Measurements from ENCODE around the gene TTC21A.

Gene TTC21A

DNA sequence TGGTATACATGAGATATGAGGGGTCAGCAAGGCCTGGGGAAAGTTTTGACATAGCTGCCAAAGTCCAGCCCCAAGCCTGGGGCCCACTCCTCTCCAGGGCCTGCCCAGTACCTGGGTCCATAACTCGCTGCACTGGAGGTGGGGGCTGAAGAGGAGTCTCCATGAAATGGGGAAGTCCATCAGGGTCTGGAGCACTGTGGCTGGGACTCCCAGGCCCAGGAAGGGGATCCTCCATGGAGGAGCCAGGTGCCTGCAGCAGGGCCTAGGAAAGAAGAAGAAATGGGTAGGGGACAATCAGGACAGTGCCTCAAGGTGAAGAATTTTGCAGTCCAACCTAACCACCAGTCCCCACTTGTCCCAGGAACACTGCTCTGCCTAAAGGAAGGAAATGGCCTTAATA, 8.2 kb upstream of the TTC21A start:
- FAIRE-seq (no peak), DNase-seq (ENCODE audit: low spot score) (no peak)

DNA sequence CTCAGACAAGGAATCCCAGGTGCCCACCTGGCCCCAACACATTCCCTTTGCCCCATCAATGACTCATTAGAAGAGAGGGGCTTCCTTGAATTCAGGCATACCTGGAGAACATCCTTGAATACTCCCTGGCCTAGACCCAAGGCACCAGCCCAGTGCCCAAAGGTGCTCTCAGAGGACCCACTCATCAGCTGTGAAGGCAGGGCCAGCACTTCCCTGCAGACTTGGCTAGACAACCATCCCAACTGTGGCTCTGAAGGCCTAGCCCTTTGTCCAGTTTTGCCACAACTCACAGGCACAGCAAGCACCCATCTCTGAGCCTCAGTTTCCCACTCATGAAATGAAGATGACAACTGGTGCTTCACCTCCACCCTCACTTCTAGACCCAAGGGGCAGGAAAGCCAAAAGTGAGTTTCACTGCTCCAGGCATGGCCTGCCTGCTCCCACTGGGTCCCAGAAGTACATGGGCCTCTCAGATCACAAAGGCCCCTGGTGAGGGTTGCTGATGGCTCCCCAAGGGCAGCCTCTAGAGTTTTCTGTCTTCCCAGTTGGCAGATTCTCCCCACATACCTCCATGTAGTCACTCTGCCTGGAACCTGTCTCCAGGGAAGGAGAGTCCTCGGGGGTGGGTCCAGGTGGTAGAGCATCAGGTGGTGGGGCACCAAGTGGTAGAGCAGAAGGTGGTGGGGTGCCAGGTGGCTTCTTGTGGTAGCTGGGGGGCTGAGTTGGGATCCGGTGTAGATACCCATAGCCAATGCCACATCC, 7.6 kb upstream of the TTC21A start:
- no peak for FAIRE-seq
- no peak for DNase-seq (ENCODE audit: low spot score)

DNA sequence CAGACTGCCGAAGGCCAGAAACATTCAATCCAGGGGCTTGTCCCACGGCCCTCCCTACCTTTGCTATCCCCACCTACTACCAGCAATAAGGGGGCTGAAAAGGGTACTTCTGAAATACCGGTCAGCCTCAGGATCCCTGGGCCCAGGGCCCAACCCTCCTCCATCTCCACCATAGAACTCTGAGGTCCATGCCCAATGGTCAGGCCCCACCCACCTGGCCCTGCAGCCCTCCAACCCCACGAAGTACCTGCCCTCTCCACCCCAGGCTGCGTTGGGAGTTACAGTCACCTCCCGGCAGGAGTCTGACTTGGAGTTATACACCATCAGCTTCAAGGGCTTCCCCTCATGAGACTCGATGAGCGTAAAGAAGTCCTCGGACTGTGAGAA, 7.0 kb upstream of the TTC21A start:
- FAIRE-seq, result no peak
- no peak for DNase-seq (ENCODE audit: low spot score)

DNA sequence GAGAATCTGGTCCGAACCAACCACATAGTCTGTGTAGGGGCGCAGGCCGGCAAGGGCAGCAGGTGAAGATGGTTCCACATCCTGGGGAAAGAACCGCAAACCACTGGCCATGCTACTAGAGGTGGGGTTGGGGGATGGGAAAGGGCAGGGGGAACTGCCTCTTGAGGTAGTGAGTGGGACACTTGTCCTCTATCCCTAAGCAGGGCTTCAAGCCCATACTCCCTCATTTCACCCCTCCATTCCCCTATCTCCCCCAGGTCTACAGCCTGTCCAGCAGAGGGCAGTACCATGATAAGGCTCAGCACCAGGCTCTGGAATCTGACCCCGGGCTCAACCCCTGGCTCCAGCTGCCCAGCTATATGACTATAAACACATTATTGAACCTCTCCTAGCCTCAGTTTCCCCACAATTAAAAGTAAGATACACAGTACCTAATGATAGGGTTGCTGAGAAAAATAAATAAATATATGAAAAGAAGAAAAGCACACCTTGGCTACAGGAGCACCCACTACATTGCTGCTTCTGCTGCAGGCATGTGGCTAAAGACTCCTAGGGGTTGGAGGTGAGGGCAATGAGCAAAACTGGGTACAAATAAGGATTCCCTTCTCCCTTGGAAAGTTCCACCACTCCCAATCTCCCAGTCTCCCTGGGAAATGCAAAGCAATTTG, 6.3 kb upstream of the TTC21A start:
- FAIRE-seq, result no peak
- DNase-seq (ENCODE audit: low spot score), result peak; percentile 11

DNA sequence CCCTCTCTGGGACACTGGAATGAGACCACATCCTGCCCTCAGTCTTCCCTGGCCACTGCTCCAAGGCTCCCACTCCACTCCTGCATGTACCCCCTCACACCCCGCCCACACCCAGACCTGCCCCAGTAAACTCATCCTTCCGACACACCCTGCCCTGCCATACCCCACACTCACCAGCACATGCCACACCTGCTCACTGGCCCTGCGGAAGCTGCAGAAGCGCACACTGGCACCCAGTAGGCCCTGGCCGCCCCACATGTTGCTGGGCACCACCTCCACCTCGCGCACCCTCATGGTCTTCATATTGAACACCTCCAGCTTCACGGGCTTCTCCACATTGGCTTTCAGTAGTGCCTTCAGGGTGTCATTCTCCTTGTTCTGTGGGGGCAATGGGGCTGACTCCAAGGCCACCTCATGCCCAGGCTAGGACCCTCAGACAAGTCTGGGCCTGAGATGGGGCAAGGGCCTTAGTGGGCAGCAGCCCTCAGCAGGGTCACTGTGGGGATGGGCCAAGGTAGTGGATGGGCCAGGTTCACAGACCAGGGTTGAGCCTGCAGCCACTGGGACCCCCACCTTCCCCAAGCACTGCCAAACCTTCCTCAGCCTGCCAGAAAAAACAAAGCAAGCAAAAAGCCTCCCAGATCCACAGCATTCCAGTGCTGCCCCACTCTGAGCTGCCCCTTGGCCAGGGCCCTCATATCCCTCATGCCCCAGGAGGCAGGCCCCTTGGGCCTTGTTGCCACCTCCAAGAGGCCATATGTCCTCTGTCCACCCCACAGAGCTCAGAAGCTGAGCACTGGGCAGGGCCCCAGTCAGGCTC, 4.8 kb upstream of the TTC21A start:
- FAIRE-seq (no peak), DNase-seq (ENCODE audit: low spot score) (no peak)

DNA sequence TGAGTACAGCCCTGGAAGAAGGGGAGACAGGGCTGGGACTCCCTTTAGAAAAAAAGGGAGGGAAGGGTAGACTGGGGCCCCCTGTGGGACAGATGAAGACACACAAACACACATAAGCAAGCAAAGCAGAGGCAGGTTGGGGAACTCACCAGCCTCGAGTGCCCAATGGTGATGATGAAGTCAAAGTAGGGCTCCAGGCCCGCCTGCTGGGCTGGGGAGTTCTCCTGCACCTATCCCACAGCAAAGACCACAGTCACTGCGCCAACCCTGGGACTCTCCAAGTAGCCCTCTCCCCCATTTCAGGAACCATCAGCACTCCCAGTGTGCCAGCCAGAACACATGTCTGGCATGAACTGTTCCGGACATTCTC, 4.2 kb upstream of the TTC21A start:
- DNase-seq (ENCODE audit: low spot score), result no peak
- FAIRE-seq, result no peak

DNA sequence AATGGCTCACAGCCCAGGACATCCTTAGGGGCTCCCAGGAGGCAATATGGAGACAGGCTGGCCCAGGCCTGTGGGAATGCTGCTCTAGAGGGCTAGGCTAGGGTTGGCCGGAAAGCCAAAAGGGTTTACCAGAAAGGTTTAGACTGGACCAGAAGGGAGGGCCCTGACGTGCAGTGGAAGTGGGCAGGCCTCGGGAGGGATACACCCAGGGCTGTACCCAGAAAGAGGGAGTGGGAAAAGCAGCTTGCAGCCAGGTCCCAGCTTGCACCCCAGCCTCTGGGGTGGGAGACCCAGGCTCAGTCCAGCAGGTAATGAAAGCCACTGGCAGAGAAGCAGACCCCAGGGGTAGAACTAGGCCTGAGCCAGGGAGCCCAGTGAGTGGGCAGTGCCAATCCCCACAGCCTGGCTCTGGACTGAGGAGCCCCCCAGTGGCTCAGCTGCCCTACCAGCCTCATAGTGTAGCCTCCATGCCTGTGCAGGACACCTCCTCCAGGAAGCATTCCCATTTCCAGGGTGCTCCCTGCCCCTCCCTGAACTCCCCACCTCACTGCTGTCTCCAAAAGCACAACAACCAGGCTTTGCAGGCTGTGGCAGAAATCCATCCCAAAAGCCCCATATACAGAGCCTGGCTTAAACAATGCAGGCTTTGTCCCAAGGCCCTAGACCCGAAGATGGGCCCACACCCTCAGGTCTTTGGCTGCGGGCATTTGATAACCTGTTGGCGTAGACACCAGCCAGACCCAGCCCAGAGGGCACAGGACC, 3.5 kb upstream of the TTC21A start:
- FAIRE-seq (no peak), DNase-seq (ENCODE audit: low spot score) (no peak)

DNA sequence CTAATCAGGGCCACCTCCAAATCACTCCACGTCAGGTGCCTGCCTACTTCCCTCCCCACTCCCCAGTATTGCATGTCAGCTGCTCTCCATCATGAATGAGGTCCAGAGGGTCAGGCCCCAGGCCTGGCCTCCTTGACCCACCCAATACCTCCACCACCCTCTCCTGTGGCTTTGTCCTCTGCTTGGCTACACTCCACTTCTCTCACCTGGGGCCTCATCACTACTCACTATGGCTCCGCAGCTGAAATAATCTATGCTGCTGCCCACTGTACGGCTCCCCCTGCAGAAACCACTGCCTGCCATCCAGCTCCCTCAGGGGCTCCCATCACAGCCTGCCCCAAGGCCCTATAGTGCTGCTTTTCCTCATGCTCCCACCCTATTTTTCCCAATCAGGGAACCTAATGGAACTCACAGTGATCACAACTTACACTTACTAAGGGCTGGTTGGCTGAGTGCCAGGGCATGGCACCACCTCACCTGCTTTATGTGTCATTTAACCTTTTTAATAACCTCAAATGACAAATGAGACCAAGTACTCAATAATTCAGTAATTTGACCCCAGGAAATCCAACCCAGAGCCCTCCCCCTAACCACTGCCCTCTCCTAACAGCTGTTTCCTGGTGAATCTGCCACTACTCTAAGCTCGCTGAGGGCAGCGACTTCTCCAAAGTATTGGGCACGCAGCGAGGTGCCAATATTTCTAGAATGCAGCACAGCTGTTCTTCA, 2.4 kb upstream of the TTC21A start:
- FAIRE-seq (no peak), DNase-seq (ENCODE audit: low spot score) (no peak)

DNA sequence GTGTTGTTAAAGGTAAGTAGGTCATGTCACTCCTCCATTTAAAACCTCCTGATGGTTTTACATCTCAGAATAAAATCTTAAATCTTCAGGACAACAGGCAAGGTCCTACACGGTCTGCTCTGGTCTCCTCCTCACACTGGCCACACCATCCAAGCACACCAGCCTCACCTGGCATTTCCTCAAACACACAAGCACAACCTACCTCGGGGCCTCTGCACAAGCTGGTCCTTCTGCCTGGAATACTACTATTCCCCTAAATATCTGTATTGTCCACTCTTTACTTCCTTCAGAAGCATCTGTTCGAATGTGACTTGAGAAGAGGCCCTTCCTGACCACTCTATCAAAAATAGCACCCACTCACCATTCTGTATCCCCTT, 1.8 kb upstream of the TTC21A start:
- DNase-seq (ENCODE audit: low spot score) (no peak), FAIRE-seq (no peak)

DNA sequence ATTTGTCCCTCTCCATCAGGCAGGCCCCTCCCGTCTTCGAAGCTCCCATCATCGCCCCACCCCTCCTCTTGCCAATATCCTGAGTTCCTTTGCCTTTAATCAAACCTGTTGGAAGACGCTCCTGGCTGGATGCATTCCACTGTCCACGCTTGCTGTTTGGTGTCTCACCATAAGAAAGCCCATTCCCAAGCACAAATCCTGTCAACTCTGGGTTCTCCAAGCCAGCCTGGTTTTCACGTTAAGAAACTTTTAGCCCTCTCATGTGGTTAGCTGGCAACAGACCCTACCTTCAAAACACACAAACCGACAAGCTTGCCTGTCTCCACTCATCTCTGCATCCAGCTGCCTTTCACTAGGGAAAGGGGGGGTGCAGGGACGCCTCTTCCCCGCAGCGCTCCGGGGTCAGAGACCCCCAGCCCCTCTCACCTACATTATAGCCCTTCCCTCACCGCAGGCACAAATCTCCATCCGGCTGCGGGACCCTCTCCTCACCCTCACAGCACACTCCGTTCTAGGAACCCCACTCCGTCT, 1.1 kb upstream of the TTC21A start:
- DNase-seq (ENCODE audit: low spot score) (no peak), FAIRE-seq (no peak)

DNA sequence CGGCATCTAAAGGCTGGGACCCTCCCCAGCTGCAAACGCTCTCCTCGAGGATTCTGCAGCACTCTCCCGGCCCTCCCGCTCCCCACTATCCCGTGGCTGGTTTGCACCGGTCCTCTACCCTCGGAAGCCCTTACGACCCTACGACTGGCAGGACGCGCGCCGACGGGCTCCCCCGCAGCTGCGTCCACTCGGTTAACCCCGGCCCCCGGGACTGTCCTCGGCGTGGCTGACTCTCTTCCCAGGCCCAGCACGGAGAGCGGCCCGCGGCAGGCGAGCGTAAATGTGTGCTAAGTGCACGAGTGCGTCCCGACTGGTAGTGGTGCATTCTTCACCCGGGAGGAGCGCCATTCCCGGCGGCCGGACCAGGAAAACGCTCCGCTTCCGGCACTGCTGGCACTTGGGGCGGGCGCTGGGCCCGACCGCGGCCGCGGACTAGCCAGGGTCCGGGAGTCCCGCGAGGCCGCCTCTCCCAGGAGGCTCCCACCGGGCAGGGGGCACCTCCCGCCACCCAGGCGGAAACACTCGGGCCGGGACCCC, 561 bp upstream of the TTC21A start:
- no peak for FAIRE-seq
- DNase-seq (ENCODE audit: low spot score), result no peak

DNA sequence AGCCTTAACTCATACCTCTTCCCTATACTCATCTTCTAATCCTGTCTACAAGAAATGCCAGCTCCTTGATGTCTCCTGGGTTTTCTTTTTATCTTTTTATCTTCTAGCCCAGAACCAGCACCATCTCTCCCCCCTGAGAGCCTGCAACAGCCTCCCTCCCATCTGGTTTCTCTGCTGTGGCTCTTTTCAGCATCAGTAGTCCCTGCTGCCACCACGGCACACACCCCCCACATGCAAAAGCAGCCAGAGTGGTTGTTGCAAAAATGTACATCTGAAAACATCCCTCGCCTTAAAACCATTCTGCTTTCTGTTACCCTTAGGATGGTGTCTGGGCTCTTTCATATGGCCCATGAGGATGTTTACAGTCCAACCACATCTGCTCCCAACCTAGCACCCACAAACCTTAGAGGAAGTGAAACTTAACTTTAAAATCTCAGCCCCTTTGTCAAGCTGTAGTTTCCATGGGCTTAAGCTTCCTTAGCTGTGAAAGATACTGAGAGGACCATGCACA, 775 bp downstream of the TTC21A start:
- DNase-seq (ENCODE audit: low spot score) (no peak), FAIRE-seq (no peak)

DNA sequence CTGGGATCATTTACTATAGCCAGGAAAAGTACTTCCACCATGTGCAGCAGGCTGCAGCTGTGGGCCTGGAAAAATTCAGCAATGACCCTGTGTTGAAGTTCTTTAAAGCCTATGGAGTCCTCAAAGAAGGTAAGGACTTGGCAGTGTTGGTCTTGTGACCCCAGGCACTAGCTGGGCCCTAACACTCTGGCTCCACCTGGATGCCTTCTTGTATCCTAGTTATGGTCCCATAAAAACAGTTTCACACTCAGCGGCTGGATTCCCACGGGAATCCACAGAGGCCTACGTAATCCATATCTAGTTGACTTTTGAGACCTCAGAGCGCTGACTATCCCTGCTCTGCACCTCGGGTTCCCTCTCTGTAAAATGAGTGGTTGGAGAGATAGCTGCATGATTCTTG, 1.6 kb downstream of the TTC21A start:
- no peak for DNase-seq (ENCODE audit: low spot score)
- FAIRE-seq, result no peak

DNA sequence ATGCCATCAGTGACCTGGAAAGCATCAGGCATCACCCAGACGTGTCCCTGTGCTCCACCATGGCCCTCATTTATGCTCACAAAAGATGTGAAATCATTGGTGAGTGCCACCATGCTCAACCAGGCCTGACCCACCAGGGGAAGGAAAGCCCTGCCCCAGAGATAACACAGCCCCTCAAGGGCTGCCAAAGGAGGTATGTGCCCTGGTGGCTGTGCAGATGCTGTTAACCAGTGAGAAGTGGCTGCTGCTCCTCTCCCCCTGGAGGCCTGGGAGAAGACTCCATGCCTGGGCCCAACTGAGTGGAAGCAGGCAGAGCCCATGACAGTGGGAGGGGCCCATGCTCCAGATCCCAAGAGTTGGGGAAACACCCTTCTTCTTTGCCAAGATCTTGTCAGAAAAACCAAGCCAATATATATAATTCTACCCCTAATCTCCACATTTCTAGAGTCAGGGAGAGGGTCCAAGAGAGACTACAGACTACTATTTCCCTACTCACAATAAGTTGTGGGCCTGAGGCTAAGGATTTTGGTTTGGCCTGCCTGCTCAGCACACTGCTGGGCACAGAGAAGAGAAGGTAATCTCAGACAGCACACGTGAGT, 2.7 kb downstream of the TTC21A start:
- DNase-seq (ENCODE audit: low spot score) (no peak), FAIRE-seq (no peak)

DNA sequence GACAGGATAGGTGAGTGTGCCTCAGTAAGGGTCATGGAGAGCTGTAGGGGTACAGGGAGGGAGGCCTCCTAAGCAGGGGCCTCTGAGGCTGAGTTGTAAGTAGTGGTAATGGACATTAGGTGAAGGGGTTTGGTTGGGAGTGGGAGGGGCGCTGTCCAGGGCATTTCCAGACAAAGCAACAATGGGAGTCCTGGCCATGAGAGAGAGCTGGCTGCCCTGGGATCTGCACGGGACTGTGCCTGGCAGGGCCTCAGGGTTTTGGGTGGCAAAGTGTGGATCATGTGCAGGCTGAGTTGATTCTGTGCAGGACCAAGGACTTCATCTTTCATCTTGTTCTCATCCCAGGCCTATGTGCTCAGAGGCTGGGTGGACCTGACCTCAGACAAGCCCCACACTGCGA, 4.6 kb downstream of the TTC21A start:
- DNase-seq (ENCODE audit: low spot score), result no peak
- no peak for FAIRE-seq

DNA sequence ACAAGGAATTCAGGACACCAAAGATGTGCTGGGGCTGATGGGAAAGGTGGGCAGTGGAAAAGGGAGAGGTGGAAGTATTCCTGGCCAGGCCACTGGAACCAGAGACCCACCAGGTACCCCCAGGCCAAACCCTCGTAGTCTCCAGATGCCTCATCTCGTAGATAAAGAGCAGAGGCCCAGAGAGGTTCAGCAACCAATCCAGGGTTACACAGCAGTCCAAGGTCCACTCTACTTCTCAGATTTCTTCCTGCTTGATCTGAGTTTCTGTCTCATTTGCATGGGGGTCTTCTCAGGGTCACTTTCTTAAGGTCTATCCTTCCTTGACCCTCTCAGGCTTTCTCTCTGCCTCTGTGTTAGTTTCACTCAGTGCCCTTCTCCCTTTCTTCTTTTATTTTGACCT, 5.1 kb downstream of the TTC21A start:
- no peak for DNase-seq (ENCODE audit: low spot score)
- no peak for FAIRE-seq

DNA sequence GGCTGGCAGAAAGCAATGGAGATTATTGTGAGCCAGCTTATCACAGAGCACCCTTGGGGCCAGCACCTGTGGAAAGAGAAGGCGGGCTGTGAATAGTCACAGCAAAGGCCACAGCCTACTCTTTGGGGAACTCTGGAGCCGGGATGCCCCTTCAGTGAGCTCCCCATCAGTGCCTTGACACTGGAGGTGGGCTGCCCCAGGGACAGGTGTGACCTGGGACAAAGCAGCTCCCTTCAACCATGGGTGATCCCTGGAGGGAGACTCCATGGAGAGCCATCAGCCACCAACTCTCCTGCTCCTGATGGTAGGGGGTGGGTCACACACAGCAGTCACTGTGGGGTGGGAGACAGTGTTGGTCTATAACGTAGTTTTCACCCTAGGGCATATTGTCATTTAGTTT, 5.8 kb downstream of the TTC21A start:
- FAIRE-seq (no peak), DNase-seq (ENCODE audit: low spot score) (no peak)

DNA sequence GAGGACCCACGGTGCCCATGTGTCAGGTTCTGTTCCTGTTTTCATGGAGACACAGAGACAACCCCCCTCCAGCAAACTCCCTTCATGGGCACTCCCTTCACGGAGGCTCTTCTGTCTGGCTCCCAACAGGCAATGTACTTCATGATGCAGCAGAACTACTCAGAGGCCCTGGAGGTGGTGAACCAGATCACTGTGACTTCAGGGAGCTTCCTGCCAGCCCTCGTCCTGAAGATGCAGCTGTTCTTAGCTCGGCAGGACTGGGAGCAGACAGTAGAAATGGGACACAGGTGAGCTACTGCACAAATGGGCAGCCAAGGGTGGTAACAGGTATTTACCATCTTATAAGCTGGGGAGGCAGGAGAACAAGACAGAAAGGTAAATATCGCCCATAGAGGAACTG, 7.0 kb downstream of the TTC21A start:
- FAIRE-seq, result no peak
- no peak for DNase-seq (ENCODE audit: low spot score)

DNA sequence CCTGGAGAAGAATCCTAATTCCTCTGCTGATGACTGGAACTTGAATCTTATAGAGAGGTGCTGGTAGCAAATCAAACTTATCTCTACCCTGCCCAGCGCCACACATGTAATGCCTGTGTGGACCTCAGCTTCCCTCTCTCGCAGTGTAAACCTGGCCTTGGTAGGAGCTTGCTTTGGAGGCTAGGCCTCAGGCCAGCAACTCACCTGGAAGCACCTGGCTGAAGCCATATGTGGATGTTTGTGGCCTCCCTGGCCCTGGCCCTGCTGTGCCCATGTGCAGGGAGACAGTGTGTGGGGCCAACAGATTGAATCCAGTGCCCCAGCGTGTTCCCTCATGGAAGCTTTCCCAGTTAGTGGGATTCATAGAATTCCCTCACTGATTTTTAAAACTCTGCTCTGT, 8.4 kb downstream of the TTC21A start:
- no peak for FAIRE-seq
- DNase-seq (ENCODE audit: low spot score), result no peak

DNA sequence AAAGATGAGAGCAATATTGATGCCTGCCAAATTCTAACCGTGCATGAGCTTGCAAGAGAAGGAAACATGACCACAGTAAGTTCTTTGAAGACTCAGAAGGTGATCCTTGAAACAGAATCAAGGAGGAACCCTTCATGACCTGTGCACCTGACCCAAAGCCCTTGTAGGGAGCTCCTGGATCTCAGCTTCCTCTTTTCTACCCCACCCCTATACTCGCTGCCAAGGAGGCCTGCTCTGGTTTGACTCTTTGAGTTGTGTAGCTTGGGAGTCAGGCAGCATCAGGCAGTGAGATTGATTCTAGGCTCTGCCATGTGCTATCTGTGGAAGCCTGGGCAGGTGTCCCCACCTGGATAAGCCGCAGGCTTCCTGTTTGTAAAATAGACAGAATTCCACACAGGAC, 10.6 kb downstream of the TTC21A start:
- DNase-seq (ENCODE audit: low spot score) (no peak), FAIRE-seq (no peak)
